Measurements from ENCODE around the gene EYS. TPM values are rescaled to one million over a fixed set of nuclear protein-coding genes. Genes with fewer than 3 reads are reported as not detected.

Gene EYS
- total and polyA plus RNA-seq, 2 of the 8 experiments (the other 6 are each of a cell fraction or from before 2014, with no cell fraction given) = 0.05 to 0.13 TPM

DNA sequence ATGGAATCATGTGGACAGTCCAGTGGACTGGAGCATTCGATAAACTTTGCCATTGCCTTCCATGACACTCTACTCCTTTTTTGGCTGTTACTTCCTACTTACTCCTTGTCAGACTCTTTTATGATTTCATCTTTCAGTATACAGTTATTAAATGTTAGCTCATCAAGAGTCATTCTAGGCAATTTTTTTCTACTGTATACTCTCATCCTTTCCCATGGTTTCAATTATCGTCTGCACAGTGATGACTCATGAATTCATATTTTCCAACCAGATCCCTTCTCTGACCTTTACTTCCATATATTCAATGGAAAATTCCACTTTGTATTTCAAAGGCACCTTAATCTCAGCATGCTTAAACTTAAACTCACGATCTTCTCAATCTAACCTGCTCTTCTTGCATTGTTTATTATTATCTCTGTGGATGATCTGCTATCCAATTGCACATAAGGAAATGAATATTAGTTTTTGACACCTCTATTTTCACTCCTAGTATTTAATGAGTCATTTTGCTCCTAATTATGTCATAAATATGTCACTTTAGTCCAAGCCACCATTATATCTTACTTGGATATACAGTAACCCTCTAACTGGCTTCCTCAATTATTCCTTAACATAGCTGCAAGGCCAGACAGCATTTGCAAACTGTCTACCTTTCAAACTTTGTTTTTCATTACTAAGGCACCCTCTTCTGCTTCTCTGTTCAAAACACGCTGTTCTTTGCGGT, 1643.9 kb downstream of the EYS start:
- no peaks in the 10 kb centered on the region for H3K4me1 ChIP-seq (replicated peaks in 1 of 4; ENCODE audit: control insufficient read depth in 3 of 4, insufficient read depth in 4 of 4, low read length in 3 of 4)
- H4K20me1 ChIP-seq (replicated peaks in 1 of 2; ENCODE audit: control insufficient read depth in 1 of 2, insufficient read depth in 2 of 2, low read length in 2 of 2) = no peaks in the 10 kb centered on the region
- no peak overlapping the region for H2BK5ac ChIP-seq (ENCODE audit: low read depth, low read length)
- no peak for FAIRE-seq
- H4K91ac ChIP-seq (replicated peaks; ENCODE audit: insufficient read length, low read length) = no peak overlapping the region
- WGBS, 2 experiments (ENCODE audit: extremely low coverage in 1 of 2, insufficient coverage in 1 of 2, insufficient read length in 1 of 2, insufficient replicate concordance in 2 of 2, low coverage in 1 of 2, low lambda C conversion rate in 2 of 2, missing lambda C conversion rate in 1 of 2) = 96% methylated on average over 5 of the region's 5 CpGs; no CpG with 5 or more reads in 1 of the 2 experiments
- H4K8ac ChIP-seq (ENCODE audit: extremely low read depth, insufficient read depth, low read length) = no peak overlapping the region
- H4K5ac ChIP-seq (ENCODE audit: insufficient read length, low read depth, low read length) = no peak overlapping the region
- H3K36me3 ChIP-seq (ENCODE audit: control insufficient read depth in 2 of 4, insufficient read depth in 4 of 4, low read length in 3 of 4) = no peaks in the 10 kb centered on the region
- ChIA-PET POLR2A (ENCODE audit: partially characterized antibody) (no interaction called here), CTCF (ENCODE audit: partially characterized antibody) (no interaction called here)
- H3K4ac ChIP-seq (replicated peaks; ENCODE audit: insufficient read length, low read depth, low read length) = no peak overlapping the region
- no peaks in the 10 kb centered on the region for H3K9me3 ChIP-seq (ENCODE audit: insufficient read depth in 2 of 2, low read depth in 1 of 2, low read length in 1 of 2)
- H2BK12ac ChIP-seq (ENCODE audit: low read depth, low read length) = no peak overlapping the region
- H2BK15ac ChIP-seq (ENCODE audit: low read length) = no peak overlapping the region
- H3K9ac ChIP-seq (replicated peaks in 1 of 4; ENCODE audit: extremely low read depth in 1 of 4, low read depth in 3 of 4, low read length in 3 of 4) = no peak overlapping the region
- no peak overlapping the region for H2BK120ac ChIP-seq (replicated peaks; ENCODE audit: low read depth, low read length)
- no peak overlapping the region for H3K23ac ChIP-seq (ENCODE audit: insufficient read length)
- H2AFZ ChIP-seq (ENCODE audit: low read length) = no peak overlapping the region
- H3K23me2 ChIP-seq (ENCODE audit: low read depth, low read length) = no peaks in the 10 kb centered on the region
- H3K56ac ChIP-seq (replicated peaks; ENCODE audit: insufficient read length, low read depth, low read length) = no peak overlapping the region
- no peak overlapping the region for H2AK5ac ChIP-seq (ENCODE audit: low read depth, low read length)
- H3K79me2 ChIP-seq (ENCODE audit: control insufficient read depth in 1 of 2, insufficient read depth in 2 of 2, low read length in 2 of 2) = no peaks in the 10 kb centered on the region
- no peak overlapping the region for H3K4me2 ChIP-seq (ENCODE audit: insufficient read depth in 1 of 2, low read depth in 2 of 2, low read length in 2 of 2)
- H3K18ac ChIP-seq (ENCODE audit: extremely low read depth, low read length) = no peak overlapping the region
- H3K14ac ChIP-seq (ENCODE audit: insufficient read length) = no peak overlapping the region
- no peaks in the 10 kb centered on the region for H3K27me3 ChIP-seq (replicated peaks in 1 of 4; ENCODE audit: control insufficient read depth in 3 of 4, extremely low read depth in 1 of 4, insufficient read depth in 3 of 4, low read length in 3 of 4)
- H3K79me1 ChIP-seq (ENCODE audit: low read depth, low read length) = no peaks in the 10 kb centered on the region
- H3K4me3 ChIP-seq (ENCODE audit: extremely low read depth in 1 of 4, insufficient read depth in 2 of 4, low read depth in 3 of 4, low read length in 4 of 4) = no peak overlapping the region
- no peak overlapping the region for H2BK20ac ChIP-seq (ENCODE audit: low read length)
- H3K27ac ChIP-seq (ENCODE audit: low read depth, low read length) = no peak overlapping the region
- DNase-seq (ENCODE audit: low read depth in 1 of 2, low spot score in 2 of 2) = no peak
- no peak for TF ChIP-seq ASH2L (IDR thresholded peaks at IDR 0.05; ENCODE audit: low read length)
- no peak for TF ChIP-seq JUN (IDR thresholded peaks at IDR 0.05; ENCODE audit: low read depth, low read length)
- no peak for TF ChIP-seq SAP30 (IDR thresholded peaks at IDR 0.05; ENCODE audit: insufficient read depth, insufficient replicate concordance, low read length)
- no peak for TF ChIP-seq CHD1 (IDR thresholded peaks at IDR 0.05; ENCODE audit: low read depth, low read length)
- no peak for TF ChIP-seq JUND (IDR thresholded peaks at IDR 0.05; ENCODE audit: low read length)
- TF ChIP-seq YY1 (IDR thresholded peaks at IDR 0.05; ENCODE audit: low read depth, low read length) = no peak
- no peak for TF ChIP-seq EZH2 (IDR thresholded peaks at IDR 0.05; ENCODE audit: low read depth, low read length, severe bottlenecking)
- no peak for TF ChIP-seq POLR2AphosphoS5 (IDR thresholded peaks at IDR 0.05; ENCODE audit: low read depth, low read length)
- no peak for TF ChIP-seq SP1 (IDR thresholded peaks at IDR 0.05; ENCODE audit: low read depth, low read length)
- no peak for TF ChIP-seq SIRT6 (IDR thresholded peaks at IDR 0.05; ENCODE audit: low read length)
- TF ChIP-seq, protein P1, sequence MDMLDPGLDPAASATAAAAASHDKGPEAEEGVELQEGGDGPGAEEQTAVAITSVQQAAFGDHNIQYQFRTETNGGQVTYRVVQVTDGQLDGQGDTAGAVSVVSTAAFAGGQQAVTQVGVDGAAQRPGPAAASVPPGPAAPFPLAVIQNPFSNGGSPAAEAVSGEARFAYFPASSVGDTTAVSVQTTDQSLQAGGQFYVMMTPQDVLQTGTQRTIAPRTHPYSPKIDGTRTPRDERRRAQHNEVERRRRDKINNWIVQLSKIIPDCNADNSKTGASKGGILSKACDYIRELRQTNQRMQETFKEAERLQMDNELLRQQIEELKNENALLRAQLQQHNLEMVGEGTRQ (IDR thresholded peaks at IDR 0.05; ENCODE audit: low read length) = no peak

Measured in H1 (cell line).